Lung (tissue), 16 donors: ENCODE data around the gene FBRSL1. TPM values are rescaled to one million over a fixed set of nuclear protein-coding genes. Genes with fewer than 3 reads are reported as not detected.
"Not testable (repeated sequence)": the region's sequence is repeated elsewhere in the genome, so short reads cannot be mapped to it uniquely, and the experiment has no call there.

Source experiments
- ATAC-seq: fragments of 200-7000 bp; cut with Tn5 transposase; one replicate; pipeline ENCODE4 v1.9.1; 2020; ENCODE audit warnings: moderate number of reproducible peaks; ENCODE audit not compliant: insufficient read depth, low FRiP score
- DNase-seq, 3 donors: peaks; one replicate each; pipeline ENCODE4 v3.0.0-alpha.2; 2013 to 2017
- H3K27ac ChIP-seq, 2 donors: one replicate each; pipeline ENCODE4 v1.5.1; 2013; ENCODE audit warnings: mild to moderate bottlenecking in 2 of 2, moderate library complexity in 2 of 2, control low read depth in 1 of 2, inconsistent platforms in 1 of 2, low read depth in 1 of 2, low read length in 1 of 2
- H3K27me3 ChIP-seq, 3 donors: one replicate each; pipeline ENCODE4 v1.5.1; 2013; ENCODE audit warnings: low read length in 2 of 3; ENCODE audit not compliant: control insufficient read depth in 3 of 3, insufficient read depth in 3 of 3
- H3K36me3 ChIP-seq, 4 donors: one replicate each; pipeline ENCODE4 v1.5.1; 2013; ENCODE audit warnings: low read length in 4 of 4, mild to moderate bottlenecking in 1 of 4, moderate library complexity in 1 of 4; ENCODE audit not compliant: control insufficient read depth in 4 of 4, insufficient read depth in 4 of 4
- H3K4me1 ChIP-seq, 5 donors: one replicate each; pipeline ENCODE4 v1.5.1; 2013; ENCODE audit warnings: low read length in 5 of 5, mild to moderate bottlenecking in 2 of 5, moderate library complexity in 1 of 5; ENCODE audit not compliant: control insufficient read depth in 5 of 5, insufficient read depth in 5 of 5
- H3K4me3 ChIP-seq: one replicate; pipeline ENCODE4 v1.5.1; 2013; ENCODE audit warnings: mild to moderate bottlenecking, control low read depth, moderate library complexity
- H3K9ac ChIP-seq, 2 donors: one replicate each; pipeline ENCODE4 v1.5.1; 2013; ENCODE audit warnings: low read length in 2 of 2, control low read depth in 1 of 2; ENCODE audit not compliant: insufficient read depth in 1 of 2
- H3K9me3 ChIP-seq, 4 donors: one replicate each; pipeline ENCODE4 v1.5.1; 2013; ENCODE audit warnings: low read length in 3 of 4, mild to moderate bottlenecking in 1 of 4, moderate library complexity in 1 of 4; ENCODE audit not compliant: control insufficient read depth in 4 of 4, insufficient read depth in 3 of 4
- WGBS, 2 donors: extraction: QIAGEN DNeasy Blood & Tissue Kit; methylation state at CpG; one replicate each; pipeline ENCODE4 v1.1.7; 2013; 5-methylcytosine and 5-hydroxymethylcytosine counted together
- long read RNA-seq, 5 donors: transcript quantifications; one replicate each; lab custom pipeline, GENCODE V29; 2026
- polyA plus RNA-seq, 2 donors: library from polyadenylated mRNA; stranded (reverse); fragments of 200-250 nt; gene quantifications; one replicate each; pipeline ENCODE4 v1.2.1, GENCODE V29; 2013
- total RNA-seq, 2 donors: library from RNA; depleted of rRNA in 1 of 2; stranded (reverse); fragments of >200 nt in 1 of 2; gene quantifications; one replicate each; pipeline ENCODE4 v1.2.1, GENCODE V29; 2014 to 2021
- TF ChIP-seq, protein P1 (sequence below): IDR thresholded peaks from 2 replicates; pipeline ENCODE4 v1.5.1; 2012; ENCODE audit warnings: mild to moderate bottlenecking; ENCODE audit errors: control extremely low read depth, extremely low read depth
- donor health status: control.
- donor health status: control.
- donor health status: Bipolar disorder and iron deficiency.
- donor health status: healthy.
- donor health status: DM: yes; HTN: yes; CAD: no.

FBRSL1 gene
- total RNA-seq: 10 to 100 TPM; 10.6 to 56.9 TPM
- 10 to 100 TPM; 21.0 to 23.5 TPM for polyA plus RNA-seq
- long read RNA-seq, donor 1, partial matches to known transcripts: 5 of 17 reads
- long read RNA-seq, donor 1, other reads (novel, unspliced or antisense): 11 of 17 reads
- long read RNA-seq, donor 2, partial matches to known transcripts: 0 of 1 reads
- long read RNA-seq, donor 2, other reads (novel, unspliced or antisense): 0 of 1 reads
- long read RNA-seq, donor 3, partial matches to known transcripts: 14 of 14 reads
- long read RNA-seq, donor 3, other reads (novel, unspliced or antisense): 0 of 14 reads
- long read RNA-seq, donor 4, partial matches to known transcripts: 0 of 9 reads
- long read RNA-seq, donor 4, other reads (novel, unspliced or antisense): 6 of 9 reads
- long read RNA-seq, donor 5, partial matches to known transcripts: 55 of 74 reads
- long read RNA-seq, donor 5, other reads (novel, unspliced or antisense): 17 of 74 reads

- peak within 1 kb of the TSS; percentile 72 for H3K4me3 ChIP-seq
- peaks cover 0 to under 1% (median 0%) of the 10 kb centered on the region in 4 donors for H3K9me3 ChIP-seq
- 1% methylated on average over 45 to 96 of the region's 96 CpGs for WGBS, 2 donors
- H3K36me3 ChIP-seq: peaks cover 0 to 3% (median under 1%) of the 10 kb centered on the region in 4 donors
- peaks cover 9 to 44% (median 26%) of the 10 kb centered on the region in 5 donors for H3K4me1 ChIP-seq
- H3K27me3 ChIP-seq: no peaks in the 10 kb centered on the region
- DNase-seq: peak; percentile 90 to 96 (median 92)
- TF ChIP-seq, protein P1, sequence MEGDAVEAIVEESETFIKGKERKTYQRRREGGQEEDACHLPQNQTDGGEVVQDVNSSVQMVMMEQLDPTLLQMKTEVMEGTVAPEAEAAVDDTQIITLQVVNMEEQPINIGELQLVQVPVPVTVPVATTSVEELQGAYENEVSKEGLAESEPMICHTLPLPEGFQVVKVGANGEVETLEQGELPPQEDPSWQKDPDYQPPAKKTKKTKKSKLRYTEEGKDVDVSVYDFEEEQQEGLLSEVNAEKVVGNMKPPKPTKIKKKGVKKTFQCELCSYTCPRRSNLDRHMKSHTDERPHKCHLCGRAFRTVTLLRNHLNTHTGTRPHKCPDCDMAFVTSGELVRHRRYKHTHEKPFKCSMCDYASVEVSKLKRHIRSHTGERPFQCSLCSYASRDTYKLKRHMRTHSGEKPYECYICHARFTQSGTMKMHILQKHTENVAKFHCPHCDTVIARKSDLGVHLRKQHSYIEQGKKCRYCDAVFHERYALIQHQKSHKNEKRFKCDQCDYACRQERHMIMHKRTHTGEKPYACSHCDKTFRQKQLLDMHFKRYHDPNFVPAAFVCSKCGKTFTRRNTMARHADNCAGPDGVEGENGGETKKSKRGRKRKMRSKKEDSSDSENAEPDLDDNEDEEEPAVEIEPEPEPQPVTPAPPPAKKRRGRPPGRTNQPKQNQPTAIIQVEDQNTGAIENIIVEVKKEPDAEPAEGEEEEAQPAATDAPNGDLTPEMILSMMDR: no peak
- H3K27ac ChIP-seq: peak within 1 kb of the TSS; percentile 30 to 60
- H3K9ac ChIP-seq: peak within 1 kb of the TSS in 1 of 2 donors; percentile 73
- peak; percentile 92 for ATAC-seq
Measured at GRCh38 chr12:132489602-132490266, at the start of gene FBRSL1. TSS of gene FBRSL1 (plus strand) at chr12:132490151.

DNA sequence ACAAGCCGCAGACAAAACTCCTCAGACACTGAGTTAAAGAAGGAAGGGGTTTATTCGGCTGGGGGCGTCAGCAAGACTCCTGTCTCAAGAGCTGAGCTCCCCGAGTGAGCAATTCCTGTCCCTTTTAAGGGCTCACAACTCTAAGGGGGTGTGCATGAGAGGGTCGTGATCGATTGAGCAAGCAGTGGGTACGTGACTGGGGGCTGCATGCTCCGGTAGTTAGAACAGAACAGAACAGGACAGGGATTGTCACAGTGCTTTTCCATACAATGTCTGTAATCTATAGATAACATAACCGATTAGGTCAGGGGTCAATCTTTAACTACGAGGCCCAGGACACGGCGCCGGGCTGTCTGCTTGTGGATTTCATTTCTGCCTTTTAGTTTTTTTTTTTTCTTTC, 49.5 kb upstream of the FBRSL1 start:
- not testable (repeated sequence) for ATAC-seq, H3K27me3 ChIP-seq, DNase-seq, H3K9ac ChIP-seq, H3K36me3 ChIP-seq, H3K4me3 ChIP-seq, H3K27ac ChIP-seq, H3K9me3 ChIP-seq
- H3K4me1 ChIP-seq: peaks cover 0 to 37% (median 8%) of the 10 kb centered on the region in 5 donors
- WGBS, 2 donors: 82 to 86% methylated on average over 13 of the region's 13 CpGs

DNA sequence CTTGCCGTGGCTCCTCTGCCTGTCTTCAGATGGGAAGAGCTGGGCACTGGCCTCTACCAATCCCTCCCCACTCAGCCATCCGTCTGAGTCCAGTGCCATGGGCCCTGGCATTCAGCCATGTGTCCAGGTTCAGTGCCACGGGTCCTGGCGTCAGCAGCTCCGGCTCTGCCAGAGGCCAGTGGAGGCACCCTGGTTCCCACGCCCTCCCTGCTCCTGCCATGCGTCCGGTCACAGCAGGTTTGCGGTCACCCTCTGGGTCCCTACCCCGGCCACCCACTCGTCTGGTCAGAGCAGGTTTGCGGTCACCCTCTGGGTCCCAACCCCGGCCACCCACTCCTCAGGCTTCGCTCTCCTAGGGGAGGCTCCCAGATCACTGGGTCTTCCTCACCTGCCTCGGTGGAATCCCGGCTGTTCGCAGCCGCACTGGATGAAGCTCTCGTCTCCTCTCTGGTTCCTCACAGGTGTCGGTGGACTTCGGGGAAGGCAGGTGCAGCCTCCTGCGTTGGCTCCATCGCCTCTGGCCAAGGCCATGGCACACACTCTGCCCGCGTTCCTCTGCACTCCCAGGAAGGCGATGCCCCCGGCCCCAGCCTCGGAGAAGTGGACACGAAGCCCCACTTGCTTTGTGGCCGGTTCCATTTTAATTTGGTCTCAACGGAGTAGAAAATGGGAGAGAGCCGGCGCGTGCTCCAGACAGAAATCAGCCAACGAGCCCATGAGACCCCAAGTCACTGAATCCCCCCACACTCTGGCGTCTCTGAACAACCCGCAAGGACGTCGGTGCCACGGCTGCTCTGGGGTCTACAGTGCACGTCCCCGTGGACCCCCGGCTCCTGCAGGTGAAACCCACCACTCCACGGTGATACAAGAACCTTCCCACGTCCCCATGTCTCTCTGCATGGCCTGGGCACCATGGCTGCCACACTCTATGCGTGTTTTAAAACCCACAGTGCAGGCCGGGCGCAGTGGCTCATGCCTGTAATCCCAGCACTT, 47.8 kb upstream of the FBRSL1 start:
- Histone ChIP-seq H3K27me3 (no peaks in the 10 kb centered on the region), H3K4me3 (no peak overlapping the region), H3K36me3 (no peaks in the 10 kb centered on the region), H3K4me1 (peaks cover 0 to 45% (median 6%) of the 10 kb centered on the region in 5 donors), H3K9ac (no peak overlapping the region), H3K9me3 (peaks cover 0 to 3% (median 0%) of the 10 kb centered on the region in 4 donors), H3K27ac (no peak overlapping the region)
- ATAC-seq (no peak), DNase-seq (no peak)
- TF ChIP-seq, protein P1: no peak
- 91 to 94% methylated on average over 45 to 48 of the region's 48 CpGs for WGBS, 2 donors
